CD14-positive monocyte (primary cell): Measurements from ENCODE around the gene FAM234A. TPM values are rescaled to one million over a fixed set of nuclear protein-coding genes. Genes with fewer than 3 reads are reported as not detected.
"Not testable (repeated sequence)": the region's sequence is repeated elsewhere in the genome, so short reads cannot be mapped to it uniquely, and the experiment has no call there.

Experiments
- DNase-seq, 3 donors: peaks; one replicate each; pipeline ENCODE4 v3.0.0-alpha.2; 2011 to 2022
- H2AFZ ChIP-seq: 2 replicates; pipeline ENCODE4 v1.6.0; 2012; ENCODE audit warnings: mild to moderate bottlenecking, low read depth, low read length, inconsistent platforms; ENCODE audit not compliant: insufficient read depth, poor library complexity, severe bottlenecking
- H3K27ac ChIP-seq, 2 donors: 1 replicate in 1 of 2; 2 replicates in 1 of 2; pipeline ENCODE4 v1.5.1; 2012 to 2013; ENCODE audit warnings: low read length in 2 of 2, control low read depth in 1 of 2, inconsistent platforms in 1 of 2, low read depth in 1 of 2, mild to moderate bottlenecking in 1 of 2
- H3K27me3 ChIP-seq, 2 donors: one replicate each; pipeline versions ENCODE4 v1.6.0 to v1.6.1; 2011 to 2013; ENCODE audit warnings: low read length in 2 of 2; ENCODE audit not compliant: control insufficient read depth in 2 of 2, insufficient read depth in 2 of 2
- H3K36me3 ChIP-seq, 2 donors: replicated peaks in 1 of 2; 1 replicate in 1 of 2; 2 replicates in 1 of 2; pipeline versions ENCODE4 v1.5.1 to v1.6.1; 2012 to 2013; ENCODE audit warnings: low read length in 2 of 2, control low read depth in 1 of 2, inconsistent platforms in 1 of 2, mild to moderate bottlenecking in 1 of 2; ENCODE audit not compliant: insufficient read depth in 2 of 2, control insufficient read depth in 1 of 2
- H3K4me1 ChIP-seq, 2 donors: 1 replicate in 1 of 2; 2 replicates in 1 of 2; pipeline versions ENCODE4 v1.5.1 to v1.6.1; 2012 to 2013; ENCODE audit warnings: low read length in 2 of 2, control low read depth in 1 of 2, inconsistent platforms in 1 of 2, mild to moderate bottlenecking in 1 of 2, moderate library complexity in 1 of 2; ENCODE audit not compliant: insufficient read depth in 2 of 2, control insufficient read depth in 1 of 2
- H3K4me2 ChIP-seq: replicated peaks from 2 replicates; pipeline ENCODE3; 2012; ENCODE audit warnings: low read length, moderate library complexity, mild to moderate bottlenecking; ENCODE audit not compliant: poor library complexity, severe bottlenecking; ENCODE audit errors: extremely low read depth
- H3K4me3 ChIP-seq, 3 experiments: fragments of 200-600 bp in 1 of 3; sonication (generic) in 1 of 3; replicated peaks in 1 of 3; 1 replicate in 2 of 3; 2 replicates in 1 of 3; pipeline ENCODE4 v1.5.1; 2011 to 2013; ENCODE audit warnings: low read length in 3 of 3, mild to moderate bottlenecking in 3 of 3, control low read depth in 2 of 3, low read depth in 2 of 3, inconsistent platforms in 1 of 3, moderate library complexity in 1 of 3
- H3K79me2 ChIP-seq: 2 replicates; pipeline ENCODE4 v1.6.0; 2012; ENCODE audit warnings: mild to moderate bottlenecking, control low read depth, inconsistent platforms, low read length, moderate library complexity; ENCODE audit not compliant: insufficient read depth
- H3K9ac ChIP-seq: 2 replicates; pipeline ENCODE4 v1.6.0; 2017; ENCODE audit warnings: low read length, mild to moderate bottlenecking; ENCODE audit not compliant: insufficient read depth, poor library complexity, severe bottlenecking
- H3K9me3 ChIP-seq, 2 donors: replicated peaks in 1 of 2; 1 replicate in 1 of 2; 2 replicates in 1 of 2; pipeline versions ENCODE4 v1.5.1 to v1.6.1; 2012 to 2013; ENCODE audit warnings: low read length in 2 of 2, control low read depth in 1 of 2; ENCODE audit not compliant: control insufficient read depth in 1 of 2, insufficient read depth in 1 of 2
- H4K20me1 ChIP-seq: 2 replicates; pipeline ENCODE4 v1.6.0; 2012; ENCODE audit warnings: mild to moderate bottlenecking, low read length, control low read depth, moderate library complexity; ENCODE audit not compliant: insufficient read depth
- H3K27ac Mint-ChIP-seq, 7 donors: one replicate each; pipeline ENCODE4 v1.8.0; 2020; ENCODE audit warnings: mild to moderate bottlenecking in 7 of 7, mixed read lengths in 7 of 7, moderate library complexity in 6 of 7, inconsistent platforms in 2 of 7
- H3K27me3 Mint-ChIP-seq, 3 donors: one replicate each; pipeline ENCODE4 v1.8.0; 2021 to 2022; ENCODE audit warnings: low read depth in 3 of 3, mild to moderate bottlenecking in 3 of 3, mixed read lengths in 3 of 3, moderate library complexity in 3 of 3, inconsistent platforms in 1 of 3
- H3K36me3 Mint-ChIP-seq, 2 donors: one replicate each; pipeline ENCODE4 v1.8.0; 2020; ENCODE audit warnings: mixed read lengths in 2 of 2, inconsistent platforms in 1 of 2, mild to moderate bottlenecking in 1 of 2
- H3K4me1 Mint-ChIP-seq: one replicate; pipeline ENCODE4 v1.8.0; 2020; ENCODE audit warnings: mild to moderate bottlenecking, mixed read lengths
- H3K4me3 Mint-ChIP-seq, 2 donors: one replicate each; pipeline ENCODE4 v1.8.0; 2020; ENCODE audit warnings: mild to moderate bottlenecking in 2 of 2, mixed read lengths in 2 of 2, moderate library complexity in 1 of 2
- H3K9me3 Mint-ChIP-seq, 7 donors: one replicate each; pipeline ENCODE4 v1.8.0; 2020 to 2022; ENCODE audit warnings: mixed read lengths in 7 of 7, mild to moderate bottlenecking in 6 of 7, moderate library complexity in 6 of 7, inconsistent platforms in 2 of 7
- WGBS: methylation state at CpG from one replicate; pipeline ENCODE4 v1.1.5; 2013; ENCODE audit warnings: missing lambda C conversion rate; ENCODE audit not compliant: insufficient coverage; 5-methylcytosine and 5-hydroxymethylcytosine counted together
- intact Hi-C, 2 donors: fragments of 100-400 bp; cut with micrococcal nuclease; formaldehyde crosslinking; loops; one replicate each; pipeline versions ENCODE4 v1.15.0 to v1.15.1; 2023
- polyA plus RNA-seq, 3 donors: library from polyadenylated mRNA; depleted of rRNA in 1 of 3; unstranded in 2 of 3; stranded (reverse) in 1 of 3; fragments of 300-500 nt in 2 of 3; fragments of >200 nt in 1 of 3; fragmentation: Illumina TruSeq in 2 of 3; gene quantifications; 1 replicate in 2 of 3; 2 replicates in 1 of 3; pipeline ENCODE4 v1.2.3, GENCODE V29; 2012 to 2021
- TF ChIP-seq, protein P1 (sequence below): fragments of 200-600 bp; IDR thresholded peaks from one replicate; pipeline ENCODE4 v1.8.0; 2022; ENCODE audit warnings: antibody characterized with exemption, mild to moderate bottlenecking

Gene FAM234A
- polyA plus RNA-seq, 3 donors: 22.5 to 40.4 (median 25.1) TPM

DNA sequence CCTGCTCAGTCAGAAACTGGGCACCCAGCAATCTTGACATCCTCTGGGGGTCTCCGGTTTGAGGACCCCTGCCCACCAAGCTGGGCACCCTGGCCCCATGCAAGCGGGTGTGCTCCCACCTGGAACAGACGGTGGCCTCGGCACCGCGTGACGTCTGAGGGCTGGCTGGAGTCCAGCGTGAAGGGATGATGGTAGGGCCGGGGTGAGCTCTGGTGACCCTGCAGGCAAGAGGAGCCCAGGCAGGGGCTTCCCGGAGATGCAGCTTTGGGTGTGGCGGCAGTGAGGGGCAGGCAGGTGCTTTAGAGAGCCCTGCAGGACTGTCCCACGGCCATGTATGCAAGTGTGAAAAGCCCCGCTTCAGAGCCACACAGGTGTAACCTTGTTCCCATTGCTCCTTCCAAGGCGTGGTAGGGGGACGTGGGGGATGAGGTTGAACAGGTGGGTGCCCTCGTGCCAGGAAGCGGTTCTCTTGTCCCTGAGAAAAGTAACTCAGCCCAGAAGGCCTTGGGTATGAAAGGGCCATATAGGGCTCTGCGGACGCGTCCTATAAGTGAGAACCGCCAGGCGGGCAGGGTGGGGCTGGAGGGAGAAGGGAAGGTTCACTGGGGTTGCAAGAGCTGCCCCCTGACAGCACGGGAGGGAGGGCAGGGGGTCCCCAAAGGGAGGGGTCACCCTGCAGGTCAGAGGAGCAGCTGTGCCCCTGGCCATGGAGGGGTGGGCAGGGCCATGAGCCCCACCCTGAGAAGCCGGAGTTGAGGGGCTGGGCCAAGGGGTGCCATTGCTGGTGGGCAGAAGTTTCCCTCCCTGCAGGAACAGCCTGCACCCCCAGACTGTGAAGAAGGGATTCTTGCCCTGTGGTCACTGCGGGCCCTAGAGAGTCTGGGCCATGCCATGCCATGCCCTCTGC, 31.9 kb downstream of the FAM234A start:
- Histone ChIP-seq H3K4me3 (no peak overlapping the region), H3K9ac (no peak overlapping the region), H3K36me3 (peaks cover 25 to 33% of the 10 kb centered on the region in 2 donors), H3K27me3 (no peaks in the 10 kb centered on the region), H3K9me3 (no peaks in the 10 kb centered on the region), H4K20me1 (no peaks in the 10 kb centered on the region), H3K27ac (no peak overlapping the region), H3K79me2 (no peaks in the 10 kb centered on the region), H3K4me1 (no peaks in the 10 kb centered on the region), H3K4me2 (no peak overlapping the region), H2AFZ (no peak overlapping the region)
- no peak overlapping the region for H3K4me3 Mint-ChIP-seq
- intact Hi-C loops: no loop called here
- peaks cover 0 to 2% (median 0%) of the 10 kb centered on the region in 7 donors for H3K9me3 Mint-ChIP-seq
- TF ChIP-seq, protein P1, sequence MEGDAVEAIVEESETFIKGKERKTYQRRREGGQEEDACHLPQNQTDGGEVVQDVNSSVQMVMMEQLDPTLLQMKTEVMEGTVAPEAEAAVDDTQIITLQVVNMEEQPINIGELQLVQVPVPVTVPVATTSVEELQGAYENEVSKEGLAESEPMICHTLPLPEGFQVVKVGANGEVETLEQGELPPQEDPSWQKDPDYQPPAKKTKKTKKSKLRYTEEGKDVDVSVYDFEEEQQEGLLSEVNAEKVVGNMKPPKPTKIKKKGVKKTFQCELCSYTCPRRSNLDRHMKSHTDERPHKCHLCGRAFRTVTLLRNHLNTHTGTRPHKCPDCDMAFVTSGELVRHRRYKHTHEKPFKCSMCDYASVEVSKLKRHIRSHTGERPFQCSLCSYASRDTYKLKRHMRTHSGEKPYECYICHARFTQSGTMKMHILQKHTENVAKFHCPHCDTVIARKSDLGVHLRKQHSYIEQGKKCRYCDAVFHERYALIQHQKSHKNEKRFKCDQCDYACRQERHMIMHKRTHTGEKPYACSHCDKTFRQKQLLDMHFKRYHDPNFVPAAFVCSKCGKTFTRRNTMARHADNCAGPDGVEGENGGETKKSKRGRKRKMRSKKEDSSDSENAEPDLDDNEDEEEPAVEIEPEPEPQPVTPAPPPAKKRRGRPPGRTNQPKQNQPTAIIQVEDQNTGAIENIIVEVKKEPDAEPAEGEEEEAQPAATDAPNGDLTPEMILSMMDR: no peak
- WGBS: 86% methylated on average over 25 of the region's 25 CpGs
- peaks cover 22 to 34% of the 10 kb centered on the region in 2 donors for H3K36me3 Mint-ChIP-seq
- H3K27me3 Mint-ChIP-seq: peaks cover 0 to 3% (median 1%) of the 10 kb centered on the region in 3 donors
- H3K27ac Mint-ChIP-seq: no peak overlapping the region
- H3K4me1 Mint-ChIP-seq: no peaks in the 10 kb centered on the region
- no peak for DNase-seq

DNA sequence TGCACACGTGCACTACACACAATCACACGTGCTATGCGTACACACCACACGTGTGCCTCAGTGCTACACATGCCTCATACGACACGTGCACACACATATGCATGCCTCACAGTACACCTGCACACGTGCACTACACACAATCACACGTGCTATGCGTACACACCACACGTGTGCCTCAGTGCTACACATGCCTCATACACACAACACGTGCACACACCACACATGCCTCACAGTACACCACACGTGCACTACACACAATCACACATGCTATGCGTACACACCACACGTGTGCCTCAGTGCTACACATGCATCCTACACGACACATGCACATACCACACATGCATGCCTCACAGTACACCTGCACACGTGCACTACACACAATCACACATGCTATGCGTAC, 32.9 kb downstream of the FAM234A start:
- H3K27ac Mint-ChIP-seq, H3K27me3 Mint-ChIP-seq, H3K9me3 ChIP-seq, H3K4me1 Mint-ChIP-seq, H3K9ac ChIP-seq, H2AFZ ChIP-seq, intact Hi-C loops, H3K4me3 ChIP-seq, H3K27me3 ChIP-seq, H3K27ac ChIP-seq, H3K4me2 ChIP-seq, H4K20me1 ChIP-seq, H3K79me2 ChIP-seq, H3K9me3 Mint-ChIP-seq, DNase-seq, H3K4me1 ChIP-seq: not testable (repeated sequence)
- peak overlapping the region in 1 of 2 donors; percentile 34 for H3K4me3 Mint-ChIP-seq
- H3K36me3 ChIP-seq: peaks cover 14 to 22% of the 10 kb centered on the region in 2 donors
- peaks cover 13 to 23% of the 10 kb centered on the region in 2 donors for H3K36me3 Mint-ChIP-seq
- 91% methylated on average over 17 of the region's 17 CpGs for WGBS
